Activated T-helper 9 cell treated with anti-CD3 and anti-CD28 coated beads, Interleukin-2, amount 50 U/mL, for 16 hours (primary cell): ENCODE data around the gene TMSB10.

Experiments used
- DNase-seq: peaks from one replicate; pipeline ENCODE4 v3.0.0-alpha.2; 2020; ENCODE audit warnings: low read depth

TMSB10 gene

DNA sequence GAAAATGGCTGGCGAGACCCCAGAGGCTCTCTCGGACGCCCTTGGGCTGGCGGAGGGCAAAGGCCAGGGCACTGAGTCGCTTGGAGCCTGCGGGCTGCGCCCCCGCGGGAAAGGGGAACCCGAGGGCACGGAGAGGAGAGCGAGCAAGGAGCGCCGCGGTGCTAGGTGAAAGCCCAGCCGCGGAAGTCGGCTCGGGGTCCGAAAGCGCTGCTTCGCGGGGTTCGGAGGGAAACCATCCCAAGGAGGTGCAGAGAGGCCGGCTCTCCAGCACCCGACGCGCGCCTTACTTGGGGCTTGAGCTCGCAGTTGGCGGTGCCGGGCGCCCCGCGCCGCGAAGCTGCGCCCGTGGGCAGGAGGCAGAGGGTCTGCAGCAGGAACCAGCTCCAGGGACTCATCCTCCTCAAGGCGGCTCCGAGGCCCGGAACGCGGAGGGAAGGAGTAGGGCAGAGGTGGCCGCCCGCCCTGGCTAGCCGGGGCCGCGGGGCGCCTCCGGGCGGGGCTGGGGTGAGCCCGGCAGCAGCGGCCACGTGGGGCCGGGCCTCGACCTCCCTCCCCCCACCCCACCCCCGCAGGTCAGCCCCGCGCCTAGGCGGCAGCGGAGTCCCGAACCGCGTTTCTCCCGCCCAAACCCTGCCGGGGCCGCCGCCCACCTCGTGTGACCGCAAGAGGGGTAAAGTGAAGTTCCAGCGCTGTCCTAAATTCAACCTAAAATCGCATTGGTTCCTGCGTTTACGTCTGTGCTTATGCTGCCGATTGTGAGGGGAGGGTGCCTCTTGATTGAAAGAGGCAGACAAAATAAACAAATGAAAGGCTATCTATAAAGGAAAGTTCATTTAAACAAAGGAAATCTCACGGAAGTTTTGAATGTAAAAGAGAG, 24.6 kb upstream of the TMSB10 start, which contains the start of gene TRABD2A:
Gene TRABD2A (minus strand): TSS at position 440 of the 877 bp plus-strand sequence. CDS start 45 bp downstream, at position 395.
- DNase-seq = peak; percentile 42

DNA sequence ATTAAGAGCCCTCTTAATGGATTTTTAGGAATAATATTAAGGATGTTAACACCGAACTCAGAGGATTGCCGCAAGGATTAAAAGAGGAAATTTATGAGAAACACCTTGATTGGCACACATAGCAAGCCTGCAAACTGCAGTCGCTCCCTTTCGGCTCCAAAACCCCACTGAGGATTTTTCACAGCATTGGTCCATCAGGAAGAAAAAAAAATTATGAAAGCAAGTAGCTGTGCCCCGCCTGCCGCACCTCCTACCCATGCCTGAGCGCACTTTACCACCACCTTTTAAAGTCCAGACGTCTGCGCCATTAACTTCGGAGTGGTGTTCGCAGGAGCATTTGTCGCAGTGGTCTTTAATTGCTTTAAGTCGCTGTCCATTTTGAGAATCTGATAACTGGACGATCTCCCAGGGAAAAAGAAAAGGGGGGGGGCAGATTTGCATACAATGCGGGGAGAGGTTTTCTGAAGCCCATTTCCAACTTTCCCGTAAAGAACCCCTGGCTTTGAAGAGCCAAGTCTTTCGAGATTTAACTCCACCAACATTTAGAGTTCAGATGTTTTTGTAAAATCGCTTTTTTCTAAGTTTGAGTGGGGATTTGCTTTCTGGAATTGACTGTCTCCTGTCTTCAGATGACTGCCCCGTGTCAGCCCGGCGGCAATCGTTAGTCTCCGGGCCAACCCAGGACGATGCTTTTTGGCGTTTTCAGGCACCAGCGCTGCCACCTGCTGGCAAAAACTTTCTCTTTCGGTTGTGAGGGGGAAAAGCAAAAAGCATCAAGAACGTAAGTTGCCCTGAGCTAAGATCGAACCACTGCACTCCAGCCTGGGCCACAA, 23.7 kb upstream of the TMSB10 start:
- peak; percentile 79 for DNase-seq

DNA sequence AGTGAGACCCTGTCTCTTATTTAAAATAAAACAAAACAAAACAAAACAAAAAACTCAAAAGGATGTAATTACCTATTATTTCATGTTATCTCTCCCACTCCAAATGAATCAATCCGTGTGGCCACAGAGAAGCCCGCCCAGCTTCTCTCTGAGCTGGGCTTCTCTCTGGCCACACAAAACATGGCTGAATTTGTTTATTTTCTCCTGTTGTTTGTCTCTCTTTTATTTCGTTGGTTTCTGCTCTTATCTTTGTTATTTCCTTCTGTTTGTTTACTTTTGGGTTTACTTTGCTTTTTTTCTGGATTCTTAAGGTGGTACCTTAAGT, 23.1 kb upstream of the TMSB10 start:
- DNase-seq = no peak

DNA sequence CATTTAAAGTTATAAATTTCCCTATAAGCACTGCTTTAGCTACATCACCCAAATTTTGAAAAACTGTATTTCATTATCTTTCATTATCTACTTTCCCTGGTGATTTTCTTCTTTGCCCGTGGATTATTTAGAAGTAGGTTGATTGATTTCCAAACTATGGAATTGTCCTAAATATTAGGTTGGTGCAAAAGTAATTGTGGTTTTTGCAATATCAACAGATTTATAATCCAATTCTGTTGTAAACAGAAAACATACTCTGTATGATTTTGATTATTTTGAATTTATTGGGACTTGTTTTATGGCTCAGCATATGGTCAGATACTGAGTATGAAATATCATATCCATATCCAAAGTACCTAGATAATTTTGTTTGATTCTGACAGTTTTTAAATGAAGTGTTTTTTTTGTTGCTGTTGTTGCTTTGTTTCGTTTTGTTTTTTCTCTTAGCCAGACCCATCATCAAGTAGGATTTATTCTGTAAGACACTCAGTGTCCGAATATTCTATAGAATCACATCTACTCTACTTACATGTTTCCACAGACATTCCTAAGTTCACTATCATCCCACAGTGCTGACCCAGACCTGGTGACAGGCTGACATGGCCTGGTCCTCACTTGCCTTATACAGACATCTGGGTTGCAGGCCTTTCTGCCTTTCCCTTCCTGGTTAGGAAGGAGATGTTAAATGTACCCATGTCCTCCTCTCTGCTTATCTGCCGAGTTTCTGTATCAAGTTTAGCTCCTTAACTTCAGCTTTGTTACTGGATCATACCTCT, 22.5 kb upstream of the TMSB10 start:
- no peak for DNase-seq

DNA sequence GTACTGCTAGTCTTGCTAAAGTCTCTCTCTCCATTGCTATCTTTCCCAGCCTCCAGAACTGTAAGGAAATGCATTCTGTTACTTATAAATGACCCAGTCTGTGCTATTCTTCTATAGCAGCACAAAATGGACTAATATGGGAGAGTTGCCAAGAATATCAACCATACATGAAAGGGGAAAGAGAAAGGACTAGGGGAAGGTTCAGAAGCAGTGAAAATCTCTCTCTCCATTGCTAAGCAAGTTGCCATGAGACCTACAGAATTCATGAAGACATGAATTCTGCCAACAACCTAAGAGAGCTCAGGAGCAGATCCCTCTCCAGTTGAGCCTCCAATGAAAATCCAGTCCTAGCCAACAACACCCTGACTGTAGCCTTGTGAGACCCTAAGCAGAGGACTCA, 21.0 kb upstream of the TMSB10 start:
- no peak for DNase-seq

DNA sequence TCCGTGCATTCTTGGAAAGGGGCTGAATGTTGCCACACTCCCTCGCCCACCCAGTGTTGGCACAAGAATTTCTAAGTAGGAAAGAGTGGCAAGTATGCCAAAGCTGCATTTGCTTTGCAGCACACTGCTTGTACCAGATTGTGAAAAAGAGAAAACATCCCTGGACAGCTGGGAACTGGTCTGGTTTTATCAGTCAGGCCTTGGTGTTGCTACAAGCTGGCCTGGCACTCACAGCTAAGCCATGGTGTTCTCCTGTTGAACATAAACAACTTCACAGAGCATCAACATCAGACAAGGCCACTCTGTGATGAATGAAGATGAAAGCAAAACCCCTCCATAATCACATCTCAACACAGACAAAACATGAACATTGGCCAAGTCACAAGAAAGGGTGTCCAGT, 20.3 kb upstream of the TMSB10 start:
- DNase-seq = no peak

DNA sequence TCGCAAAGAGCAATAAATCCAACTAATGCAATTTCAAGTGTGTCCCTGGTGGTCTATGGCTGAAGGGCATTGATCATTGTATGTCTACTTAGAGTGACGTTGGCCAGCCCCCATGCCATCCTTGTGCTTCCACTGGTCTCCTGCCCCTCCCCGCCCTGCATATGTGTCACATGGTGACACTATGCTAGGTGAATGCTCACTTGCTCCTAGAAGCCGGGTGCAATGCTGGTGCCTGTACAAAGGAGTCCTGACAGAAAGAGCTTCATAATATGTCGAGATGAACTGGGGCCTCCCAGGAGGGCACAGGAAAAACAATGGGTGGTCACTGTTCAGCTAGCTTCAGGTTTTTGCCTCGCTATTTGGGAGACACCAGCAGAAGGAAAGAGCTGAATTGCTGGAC, 18.7 kb upstream of the TMSB10 start:
- no peak for DNase-seq

DNA sequence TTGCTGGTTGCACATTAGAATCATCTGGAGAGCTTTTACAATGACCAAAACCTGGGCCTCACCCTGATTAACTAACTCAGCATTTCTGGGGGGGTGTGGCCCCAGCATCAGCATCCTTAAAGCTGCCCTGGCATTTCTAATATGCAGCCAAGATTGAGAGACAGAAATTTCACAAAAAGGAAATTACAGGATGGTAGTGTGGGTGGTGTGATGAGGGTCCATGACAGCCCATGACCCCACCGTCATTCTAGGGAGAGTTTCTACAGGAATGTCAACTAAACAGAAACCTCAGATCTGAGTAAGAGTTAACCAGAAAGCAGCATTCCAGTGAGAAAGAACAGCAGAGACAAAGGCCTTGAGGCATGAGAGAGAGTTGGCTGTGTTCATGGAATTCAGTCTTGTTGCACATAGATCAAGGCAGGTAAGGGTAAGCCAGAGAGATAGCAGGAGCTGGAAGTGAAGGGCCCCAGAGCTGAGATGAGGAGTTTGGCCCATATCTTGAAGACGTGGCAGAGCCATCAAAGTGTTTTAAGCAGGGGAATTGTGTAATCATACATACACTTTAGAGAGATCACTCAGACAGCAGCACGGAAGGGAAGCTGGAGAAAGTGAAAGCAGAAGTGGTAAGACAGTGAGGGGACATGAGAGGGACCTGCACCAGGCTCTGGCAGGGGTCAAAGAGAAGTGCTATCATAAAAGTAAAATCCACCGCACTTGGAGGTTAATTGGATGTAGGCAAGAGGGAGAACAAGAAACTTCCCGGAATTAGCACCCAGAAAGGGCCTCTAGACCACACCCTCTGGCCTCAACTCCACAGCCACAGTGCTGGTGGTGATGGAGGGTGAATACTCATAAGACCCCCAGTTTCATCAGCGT, 16.8 kb upstream of the TMSB10 start:
- no peak for DNase-seq

DNA sequence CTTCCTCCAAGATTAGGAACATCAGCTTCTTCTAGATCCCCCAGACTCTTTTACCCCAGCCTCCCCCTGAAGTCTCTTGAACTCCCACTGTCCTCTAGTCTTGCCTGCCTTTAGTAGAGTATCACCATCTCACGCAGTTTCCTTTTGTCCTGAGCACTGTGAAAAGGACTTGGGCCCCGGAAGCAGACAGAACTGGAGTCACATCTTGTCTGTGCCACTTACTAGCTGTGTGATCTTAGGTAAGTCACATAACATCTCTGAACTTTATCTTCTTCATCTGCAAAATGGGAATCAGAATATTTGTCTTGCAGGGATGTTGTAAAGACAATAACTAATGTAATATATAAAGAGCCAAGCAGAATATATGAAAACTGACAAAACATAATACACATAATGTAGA, 16.1 kb upstream of the TMSB10 start:
- no peak for DNase-seq

DNA sequence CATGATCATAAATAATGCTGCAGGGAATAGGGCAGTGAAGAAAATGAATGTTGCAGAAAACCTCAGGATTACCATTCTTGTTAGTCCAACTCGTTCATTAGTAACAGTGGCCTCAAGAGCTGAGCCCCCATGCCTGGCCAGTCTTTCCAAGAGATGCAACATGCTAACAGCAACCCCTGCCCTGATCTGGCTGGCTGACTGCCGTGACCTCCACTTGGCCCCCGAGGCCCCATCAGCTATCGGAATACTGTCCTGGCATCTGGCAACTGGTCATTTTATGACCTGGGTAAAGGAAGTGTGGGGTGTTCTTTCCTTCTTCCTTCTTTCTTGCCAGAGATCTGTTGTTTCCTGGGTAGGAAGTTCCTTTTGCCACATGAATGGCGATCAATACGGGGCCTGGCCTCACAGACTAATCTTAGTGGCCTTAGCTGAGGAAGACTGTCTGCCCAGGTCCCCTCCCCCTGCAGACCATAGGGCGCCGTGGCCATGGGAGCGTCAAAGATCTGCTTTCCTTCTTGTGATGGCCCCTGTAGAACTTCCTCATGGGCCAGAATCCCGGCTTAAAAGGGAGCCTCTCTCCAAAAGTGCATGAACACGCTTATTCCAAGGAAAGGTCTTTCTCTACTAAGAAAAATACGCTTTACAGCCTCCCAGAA, 14.0 kb upstream of the TMSB10 start:
- no peak for DNase-seq

DNA sequence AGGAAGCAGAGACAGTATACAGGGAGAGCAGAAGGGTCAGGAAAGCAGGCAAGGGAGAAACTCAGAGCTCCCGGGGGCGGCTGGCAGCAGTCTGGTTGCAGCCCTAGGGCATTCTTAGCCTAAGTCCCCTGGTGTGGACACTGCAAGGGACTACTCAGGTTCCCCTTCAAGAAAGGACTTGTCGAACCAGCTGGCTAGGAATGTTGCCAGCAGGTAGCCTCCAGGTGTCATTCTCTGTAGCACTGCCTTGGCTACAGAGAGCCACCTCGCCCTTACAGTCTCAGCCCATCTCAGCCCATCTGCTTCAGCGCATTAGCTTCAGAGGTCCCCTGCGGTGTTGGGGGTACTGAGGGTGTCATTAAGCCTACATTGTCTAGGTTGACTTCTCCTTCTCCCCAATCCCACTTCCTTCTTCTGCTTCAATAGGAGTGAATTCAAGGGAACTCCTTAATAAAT, 11.3 kb upstream of the TMSB10 start:
- no peak for DNase-seq

DNA sequence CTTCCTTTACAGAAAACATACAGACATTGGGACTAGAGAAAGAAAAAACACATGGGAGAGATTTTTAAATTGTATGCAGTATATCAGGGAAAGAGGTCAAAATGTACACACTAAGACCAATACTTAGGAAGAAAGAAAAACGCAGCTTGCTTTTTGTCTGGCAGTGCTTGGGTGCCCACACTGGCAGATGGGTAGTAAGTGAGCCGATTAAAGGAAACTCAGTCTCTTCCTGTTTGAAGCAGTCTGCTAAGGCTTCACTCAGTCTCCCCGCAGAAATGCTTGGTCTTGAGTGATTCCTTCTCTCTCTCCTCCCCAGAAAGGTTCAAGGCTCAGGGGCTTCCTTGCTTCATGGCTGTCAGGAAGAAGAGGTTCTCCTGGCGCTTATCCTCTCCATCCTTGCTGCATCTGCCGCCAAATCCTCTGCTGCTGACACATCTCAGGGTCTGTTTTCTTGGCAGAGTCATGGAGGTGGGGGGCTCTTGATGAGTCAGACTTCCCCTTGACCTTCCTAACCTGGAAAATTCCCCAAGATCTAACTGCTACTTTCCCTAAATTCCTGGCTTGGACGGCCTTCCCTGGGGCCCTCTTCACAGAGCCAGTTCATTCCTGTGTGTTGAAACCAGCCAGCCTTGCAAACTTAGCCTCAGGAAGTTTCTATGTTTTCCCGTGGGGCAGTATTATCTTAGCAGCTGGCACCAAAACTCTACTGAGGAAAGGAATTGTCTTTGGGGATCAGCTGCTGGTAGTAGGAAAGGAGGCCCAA, 10.5 kb upstream of the TMSB10 start:
- DNase-seq = no peak

DNA sequence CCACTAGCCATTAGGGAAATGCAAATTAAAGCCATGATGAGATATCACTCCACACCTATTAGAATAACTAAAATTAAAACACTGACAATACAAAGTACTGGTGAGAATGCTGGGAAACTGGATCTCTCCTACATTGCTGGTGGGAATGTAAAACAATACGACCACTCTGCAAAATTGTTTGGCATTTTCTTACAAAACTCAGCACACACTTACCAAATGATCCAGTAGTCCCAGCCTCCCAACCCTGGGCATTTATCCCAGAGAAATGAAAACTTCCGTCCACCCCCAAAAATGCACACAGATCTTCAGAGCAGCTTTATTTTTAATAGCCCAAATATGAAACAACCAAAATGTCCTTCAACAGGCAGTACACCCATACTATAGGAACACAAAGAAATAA, 8.9 kb upstream of the TMSB10 start:
- no peak for DNase-seq

DNA sequence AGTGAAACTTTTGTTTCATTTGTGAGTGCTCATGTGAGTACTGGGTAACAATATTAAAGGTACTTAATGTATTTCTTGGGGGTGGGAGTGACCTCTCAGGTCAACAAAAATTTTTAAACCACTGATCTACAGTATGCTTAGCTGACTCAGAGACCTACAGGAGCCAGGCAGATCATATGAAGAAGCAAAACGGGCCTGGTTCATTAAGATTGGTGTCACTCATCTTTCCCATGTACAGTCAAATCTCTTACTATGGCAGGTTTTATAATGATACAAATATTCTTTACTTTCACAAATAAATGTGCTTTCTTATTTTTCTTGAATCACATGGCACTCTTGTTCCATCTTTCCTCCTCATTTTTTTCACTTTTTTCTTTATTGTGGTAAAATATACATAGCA, 7.7 kb upstream of the TMSB10 start:
- no peak for DNase-seq

DNA sequence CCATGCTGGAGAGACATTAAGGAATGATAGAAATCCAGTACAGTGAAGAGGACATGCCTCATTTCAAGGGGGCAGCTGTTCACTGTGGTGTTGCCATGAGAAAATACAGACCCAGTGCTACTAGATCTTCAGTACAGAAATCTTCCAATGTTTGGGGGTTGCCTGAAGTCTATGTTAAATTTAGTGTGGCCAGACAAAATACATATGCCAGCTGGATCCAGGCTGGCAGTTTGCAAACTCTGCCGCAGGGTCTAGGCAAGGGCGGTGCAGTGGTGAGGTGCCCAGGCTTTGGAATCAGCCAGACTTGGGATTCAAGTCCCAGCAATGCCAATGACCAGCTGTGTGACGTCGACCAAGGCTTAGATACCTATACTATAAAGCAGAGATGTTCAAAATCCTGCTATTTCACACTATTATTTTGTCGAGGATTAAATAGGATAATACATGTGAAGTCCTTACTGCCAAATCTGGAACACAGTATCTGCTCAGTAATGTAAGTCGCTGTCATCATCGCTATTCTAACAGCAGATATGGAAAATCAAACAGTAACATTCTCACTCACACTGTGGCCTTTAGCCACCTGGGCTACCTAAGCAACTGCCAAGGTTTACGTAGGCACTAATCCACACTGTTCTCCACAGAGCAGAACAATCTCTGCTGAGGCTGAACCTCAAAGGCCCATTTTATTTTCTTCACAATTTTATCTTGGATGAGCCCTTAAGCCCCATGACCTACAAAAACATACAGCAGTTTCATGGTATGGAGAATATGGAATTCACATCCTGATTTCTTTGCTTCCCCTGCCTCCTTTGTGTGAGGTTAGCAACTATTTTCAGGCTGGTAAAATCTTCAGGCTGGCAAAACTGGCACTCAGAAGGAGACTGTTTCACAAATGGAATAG, 5.9 kb upstream of the TMSB10 start:
- no peak for DNase-seq

DNA sequence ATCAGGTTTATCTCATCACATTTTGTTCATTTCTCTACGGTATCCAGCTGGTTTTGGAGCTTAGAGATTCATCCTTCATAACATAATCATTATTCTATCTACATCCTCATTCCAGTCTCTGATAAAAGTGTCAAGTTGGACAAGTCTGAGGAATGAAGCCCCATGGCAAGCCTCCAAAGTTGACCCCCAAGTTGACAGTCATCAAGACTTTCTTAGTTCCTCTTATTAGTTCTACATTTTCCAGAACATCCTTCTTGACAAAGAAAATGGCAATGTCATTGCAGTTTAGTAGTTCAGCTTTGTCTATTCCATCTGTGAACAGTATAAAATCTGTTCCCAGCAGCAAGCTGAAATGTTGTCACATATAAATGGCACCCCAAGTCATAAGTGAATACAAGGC, 4.5 kb upstream of the TMSB10 start:
- no peak for DNase-seq

DNA sequence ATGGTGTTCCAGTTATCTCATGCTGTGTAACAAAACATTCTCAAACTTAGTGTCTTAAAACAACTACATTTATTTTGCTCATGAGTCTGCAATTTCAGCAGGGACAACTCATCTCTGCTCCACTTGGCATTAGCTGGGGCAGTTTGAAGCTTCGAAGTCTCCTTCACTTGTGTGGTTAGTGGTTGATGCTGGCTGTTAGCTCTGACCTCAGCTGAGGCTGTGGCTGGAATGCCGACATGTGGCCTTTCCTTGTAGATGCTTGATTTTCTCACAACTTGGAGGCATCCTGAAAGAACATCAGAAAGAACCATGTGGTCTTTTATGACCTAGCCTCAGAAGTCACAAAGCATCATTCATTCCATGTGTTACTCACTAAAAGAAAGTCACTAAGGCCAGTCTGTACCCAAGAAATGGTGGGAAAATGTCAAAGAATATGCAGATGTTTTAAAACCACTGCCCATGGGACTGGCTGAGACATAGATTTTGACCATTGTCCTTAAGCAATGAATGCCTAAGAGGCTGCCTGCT, 3.8 kb upstream of the TMSB10 start:
- no peak for DNase-seq

DNA sequence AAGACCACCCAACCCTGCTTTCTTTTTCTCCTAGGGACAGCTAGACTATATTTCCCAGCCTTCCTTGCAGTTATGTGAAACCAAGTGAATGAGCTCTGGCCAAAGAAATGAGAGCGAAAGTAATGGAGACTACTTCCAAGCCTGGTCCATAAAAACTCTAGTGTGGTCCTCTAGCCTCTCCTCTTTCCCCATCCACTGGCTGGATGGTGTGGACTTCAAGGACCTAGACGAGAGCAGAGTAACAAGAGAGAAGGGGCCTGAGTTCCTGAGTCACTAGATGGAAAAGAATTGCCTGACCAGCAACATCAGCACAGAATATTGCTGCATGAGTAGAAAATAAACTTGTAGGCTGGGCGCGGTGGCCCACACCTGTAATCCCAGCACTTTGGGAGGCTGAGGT, 2.9 kb upstream of the TMSB10 start:
- no peak for DNase-seq

DNA sequence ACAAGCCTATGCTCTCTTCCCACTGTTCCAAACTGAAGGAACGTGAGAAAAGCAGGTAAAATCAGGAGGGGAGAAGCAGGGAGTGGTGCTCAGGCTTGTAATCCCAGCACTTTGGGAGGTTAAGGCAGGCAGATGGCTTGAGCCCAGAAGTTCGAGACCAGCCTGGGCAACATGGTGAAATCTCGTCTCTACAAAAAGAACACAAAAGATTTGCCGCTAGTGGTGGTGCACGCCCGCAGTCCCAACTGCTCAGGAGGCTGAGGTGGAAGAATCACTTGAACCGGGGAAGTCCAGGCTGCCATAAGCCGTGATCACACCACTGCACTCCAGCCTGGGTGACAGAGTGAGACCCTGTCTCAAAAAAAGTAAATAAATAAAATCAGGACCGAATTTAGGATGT, 1.3 kb upstream of the TMSB10 start:
- no peak for DNase-seq
